Esophagus squamous epithelium (tissue), 5 donors: ENCODE measurements around the gene LGALS12. TPM values are rescaled to one million over a fixed set of nuclear protein-coding genes. Genes with fewer than 3 reads are reported as not detected.

ENCODE experiments used
- DNase-seq: peaks from one replicate; lab custom pipeline; 2025; lab: John Stamatoyannopoulos, UW
- H3K27ac ChIP-seq, 4 donors: fragments of 200-600 bp; sonication (generic); one replicate each; pipeline ENCODE4 v1.5.1; 2016 to 2019; ENCODE audit warnings: mild to moderate bottlenecking in 1 of 4
- H3K27me3 ChIP-seq, 4 donors: fragments of 200-600 bp; sonication (generic); 1 replicate in 3 of 4; 2 replicates in 1 of 4; pipeline versions ENCODE4 v1.5.1 to v1.6.0; 2017 to 2021; ENCODE audit warnings: antibody characterized with exemption in 1 of 4
- H3K36me3 ChIP-seq, 3 donors: fragments of 200-600 bp; sonication (generic); one replicate each; pipeline ENCODE4 v1.5.1; 2016 to 2019
- H3K4me1 ChIP-seq, 3 donors: fragments of 200-600 bp; sonication (generic); one replicate each; pipeline ENCODE4 v1.5.1; 2017 to 2019
- H3K4me3 ChIP-seq, 4 donors: fragments of 200-600 bp; sonication (generic); 1 replicate in 3 of 4; 2 replicates in 1 of 4; pipeline ENCODE4 v1.5.1; 2016 to 2019; ENCODE audit warnings: mild to moderate bottlenecking in 2 of 4, moderate library complexity in 1 of 4
- H3K9me3 ChIP-seq, 3 donors: fragments of 200-600 bp; sonication (generic); one replicate each; pipeline ENCODE4 v1.5.1; 2016 to 2019
- CTCF ChIP-seq, 6 experiments: fragments of 450-650 bp in 4 of 6; fragments of 200-600 bp in 2 of 6; sonication (generic) in 2 of 6; IDR thresholded peaks; one replicate each; pipeline ENCODE4 v1.5.1; 2016 to 2019; ENCODE audit warnings: antibody characterized with exemption in 6 of 6, mild to moderate bottlenecking in 4 of 6, moderate library complexity in 4 of 6
- POLR2A ChIP-seq, 4 donors: fragments of 450-650 bp; IDR thresholded peaks; one replicate each; pipeline ENCODE4 v1.6.1; 2017; ENCODE audit warnings: antibody characterized with exemption in 4 of 4, mild to moderate bottlenecking in 4 of 4, moderate library complexity in 3 of 4
- WGBS, 2 donors: methylation state at CpG; one replicate each; pipeline ENCODE4 v1.1.5; 2018; 5-methylcytosine and 5-hydroxymethylcytosine counted together
- intact Hi-C: fragments of 100-400 bp; cut with DNase I; formaldehyde crosslinking; loops from one replicate; pipeline ENCODE4 v1.15.0; 2022
- total RNA-seq, 4 donors: library from RNA; depleted of rRNA; stranded (reverse); fragments of >200 nt; gene quantifications; one replicate each; pipeline ENCODE4 v1.1.0, GENCODE V29; 2016
- donor health status: DM: yes; HTN: yes; CAD: no.

The LGALS12 gene
- total RNA-seq, result not detected

- peaks cover 0 to 7% (median 3%) of the 10 kb centered on the region in 3 donors for H3K4me1 ChIP-seq
- intact Hi-C loops, result no loop called here
- peaks cover 0 to 3% (median 2%) of the 10 kb centered on the region in 3 donors for H3K9me3 ChIP-seq
- H3K36me3 ChIP-seq, result no peaks in the 10 kb centered on the region
- no peak for TF ChIP-seq POLR2A (IDR thresholded peaks at IDR 0.05)
- no peak for TF ChIP-seq CTCF (IDR thresholded peaks at IDR 0.05)
- H3K27me3 ChIP-seq, result no peaks in the 10 kb centered on the region
- no peak within 1 kb of the TSS for H3K4me3 ChIP-seq
- WGBS, 2 donors, result 64 to 78% methylated on average over 8 to 14 of the region's 15 CpGs
- no peak for DNase-seq
- H3K27ac ChIP-seq, result no peak within 1 kb of the TSS
Measured at GRCh38 chr11:63505857-63506528, at the start of gene LGALS12. Gene LGALS12, plus strand, starts transcription at chr11:63506084. Its CDS starts 375 bp downstream, at chr11:63506459.

GRCh38 chr11:63459586-63459985, 46.3 kb upstream of the LGALS12 start:
- Histone ChIP-seq H3K9me3 (no peaks in the 10 kb centered on the region), H3K4me3 (no peak overlapping the region), H3K4me1 (no peaks in the 10 kb centered on the region), H3K27ac (no peak overlapping the region), H3K36me3 (no peaks in the 10 kb centered on the region), H3K27me3 (no peaks in the 10 kb centered on the region)
- DNase-seq, result no peak
- TF ChIP-seq POLR2A (IDR thresholded peaks at IDR 0.05) (no peak), CTCF (IDR thresholded peaks at IDR 0.05) (no peak)
- 27 to 74% methylated on average over 3 of the region's 6 CpGs for WGBS, 2 donors
- intact Hi-C loops, result no loop called here

- Histone ChIP-seq H3K27me3 (no peaks in the 10 kb centered on the region), H3K27ac (no peak overlapping the region), H3K4me1 (no peaks in the 10 kb centered on the region), H3K36me3 (no peaks in the 10 kb centered on the region), H3K9me3 (no peaks in the 10 kb centered on the region), H3K4me3 (no peak overlapping the region)
- no peak for DNase-seq
- intact Hi-C loops, result no loop called here
- TF ChIP-seq CTCF (IDR thresholded peaks at IDR 0.05), result no peak
- no peak for TF ChIP-seq POLR2A (IDR thresholded peaks at IDR 0.05)
Measured at GRCh38 chr11:63462137-63462536, 43.7 kb upstream of the LGALS12 start.

- TF ChIP-seq CTCF (IDR thresholded peaks at IDR 0.05), result no peak
- TF ChIP-seq POLR2A (IDR thresholded peaks at IDR 0.05), result no peak
- peaks cover 0 to 3% (median 0%) of the 10 kb centered on the region in 4 donors for H3K27me3 ChIP-seq
- WGBS, 2 donors, result 46 to 52% methylated on average over 3 of the region's 3 CpGs
- no peak overlapping the region for H3K4me3 ChIP-seq
- H3K4me1 ChIP-seq, result no peaks in the 10 kb centered on the region
- no peak for DNase-seq
- no peaks in the 10 kb centered on the region for H3K36me3 ChIP-seq
- no peaks in the 10 kb centered on the region for H3K9me3 ChIP-seq
- intact Hi-C loops, result loop anchor here (10.0 kb wide), 1 partner anchor 264 kb away; no protein-coding TSS in a partner anchor
- no peak overlapping the region for H3K27ac ChIP-seq
Measured at GRCh38 chr11:63470311-63470710, 35.6 kb upstream of the LGALS12 start.

GRCh38 chr11:63472372-63472771, 33.5 kb upstream of the LGALS12 start:
- Histone ChIP-seq H3K4me1 (no peaks in the 10 kb centered on the region), H3K27ac (no peak overlapping the region), H3K9me3 (peaks cover 0 to 9% (median 0%) of the 10 kb centered on the region in 3 donors), H3K4me3 (no peak overlapping the region), H3K36me3 (no peaks in the 10 kb centered on the region), H3K27me3 (peaks cover 0 to 3% (median 0%) of the 10 kb centered on the region in 4 donors)
- intact Hi-C loops, result loop anchor here (10.0 kb wide), 1 partner anchor 262 kb away; no protein-coding TSS in a partner anchor
- TF ChIP-seq CTCF (IDR thresholded peaks at IDR 0.05), result no peak
- no peak for TF ChIP-seq POLR2A (IDR thresholded peaks at IDR 0.05)
- 71 to 83% methylated on average over 3 of the region's 3 CpGs for WGBS, 2 donors
- no peak for DNase-seq
